ENCODE data around the gene RABEP1. TPM values are rescaled to one million over a fixed set of nuclear protein-coding genes. Genes with fewer than 3 reads are reported as not detected.

The RABEP1 gene
- total RNA-seq, 1 donor from 2014 or later = 33.4 TPM

DNA sequence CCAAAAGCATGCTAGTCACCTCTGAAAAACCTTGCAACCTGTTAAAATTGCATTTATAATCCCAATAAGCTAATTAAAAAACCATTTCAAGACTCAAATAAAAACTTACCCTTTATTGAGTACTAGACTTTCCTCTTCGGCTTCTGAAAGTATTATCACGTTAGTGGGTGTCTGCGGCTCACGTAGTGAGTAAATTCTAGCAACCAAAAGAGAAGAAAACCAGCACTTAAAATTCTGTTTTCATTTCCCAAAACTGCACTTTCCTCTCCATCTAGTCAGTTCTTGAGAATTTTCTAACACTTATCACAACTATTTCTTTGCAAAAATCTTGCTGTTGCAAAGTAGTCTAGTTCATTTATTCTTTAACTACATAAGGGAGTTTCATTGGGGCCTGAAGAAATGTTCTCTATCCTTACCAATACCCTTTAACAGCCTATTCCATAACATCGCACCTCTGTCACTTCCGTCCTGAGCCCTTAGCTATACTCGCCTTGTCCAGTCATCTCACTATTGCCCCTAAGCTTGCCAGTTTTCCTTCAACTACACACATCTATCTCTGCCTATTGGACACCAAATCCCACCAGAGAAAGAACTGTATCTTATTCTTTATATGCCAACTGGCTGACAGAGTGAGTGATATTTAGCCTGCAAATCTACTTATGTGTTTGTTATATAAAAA is 128.6 kb downstream of the RABEP1 start:
- Histone ChIP-seq H3K9me3 (no peaks in the 10 kb centered on the region), H3K4me3 (no peak overlapping the region), H3K4me1 (peaks cover 15% of the 10 kb centered on the region), H3K36me3 (peaks cover 0 to 75% of the 10 kb centered on the region in 2 donors), H3K27me3 (no peaks in the 10 kb centered on the region), H3K27ac (no peak overlapping the region)
- no peak for TF ChIP-seq POLR2AphosphoS5 (IDR thresholded peaks at IDR 0.05; ENCODE audit: insufficient read depth in 1 of 2, low read depth in 1 of 2)
- no peak for TF ChIP-seq CTCF (IDR thresholded peaks at IDR 0.05)
- TF ChIP-seq POLR2A (IDR thresholded peaks at IDR 0.05) = no peak
- intact Hi-C loops (cut with DNase I) = no loop called here
- no peak for DNase-seq (ENCODE audit: extremely low spot score in 2 of 2)

GRCh38 chr17:5413682-5414081 is 131.6 kb downstream of the RABEP1 start:
- no peak for DNase-seq (ENCODE audit: extremely low spot score in 2 of 2)
- Histone ChIP-seq H3K27me3 (no peaks in the 10 kb centered on the region), H3K27ac (peak overlapping the region; percentile 40), H3K4me1 (peaks cover 37% of the 10 kb centered on the region), H3K9me3 (no peaks in the 10 kb centered on the region), H3K36me3 (peaks cover 0 to 49% of the 10 kb centered on the region in 2 donors), H3K4me3 (no peak overlapping the region)
- TF ChIP-seq POLR2A (IDR thresholded peaks at IDR 0.05) = no peak
- TF ChIP-seq POLR2AphosphoS5 (IDR thresholded peaks at IDR 0.05; ENCODE audit: insufficient read depth in 1 of 2, low read depth in 1 of 2) = peak; percentile 7 to 78
- intact Hi-C loops (cut with DNase I) = no loop called here

GRCh38 chr17:5416901-5417300 is 134.8 kb downstream of the RABEP1 start:
- H3K4me1 ChIP-seq = peaks cover 51% of the 10 kb centered on the region

DNA sequence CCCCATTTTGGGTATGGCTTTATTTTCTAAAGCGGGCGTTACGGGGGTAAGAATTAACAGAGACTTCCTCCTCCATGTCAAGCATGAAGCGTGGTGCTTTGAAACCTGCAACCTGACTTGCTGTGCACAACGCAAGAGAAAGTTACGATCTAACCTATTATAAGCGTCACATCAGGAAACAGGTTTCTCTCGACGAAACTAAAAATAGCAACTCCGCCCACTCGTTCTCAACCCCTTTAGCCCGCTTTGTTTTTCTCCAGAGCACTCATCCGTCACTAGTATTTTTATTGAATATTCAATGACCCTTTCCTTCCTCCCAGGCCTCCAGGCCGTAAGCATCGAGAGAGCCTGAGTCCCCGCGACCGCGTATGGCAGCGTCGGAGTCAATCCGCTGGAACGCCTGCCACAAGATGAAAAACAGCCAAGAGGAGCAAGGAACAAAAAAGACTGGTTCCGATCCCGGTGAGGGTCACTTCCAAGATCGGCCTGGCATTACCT is 136.8 kb downstream of the RABEP1 start:
- Histone ChIP-seq H3K4me3 (peak overlapping the region; percentile 66 to 86), H3K27ac (peak overlapping the region; percentile 87), H3K36me3 (peaks cover 0 to 28% of the 10 kb centered on the region in 2 donors), H3K27me3 (no peaks in the 10 kb centered on the region), H3K4me1 (peaks cover 44% of the 10 kb centered on the region), H3K9me3 (no peaks in the 10 kb centered on the region)
- TF ChIP-seq POLR2AphosphoS5 (IDR thresholded peaks at IDR 0.05; ENCODE audit: insufficient read depth in 1 of 2, low read depth in 1 of 2) (peak in 1 of 2 donors; percentile 11), POLR2A (IDR thresholded peaks at IDR 0.05) (no peak), CTCF (IDR thresholded peaks at IDR 0.05) (no peak)
- no peak for DNase-seq (ENCODE audit: extremely low spot score in 2 of 2)
- intact Hi-C loops (cut with DNase I) = no loop called here

More at GRCh38 chr17:5416901-5417300, 134.8 kb downstream of the RABEP1 start:
- peaks cover 0 to 21% of the 10 kb centered on the region in 2 donors for H3K36me3 ChIP-seq
- TF ChIP-seq POLR2A (IDR thresholded peaks at IDR 0.05) (no peak), POLR2AphosphoS5 (IDR thresholded peaks at IDR 0.05; ENCODE audit: insufficient read depth in 1 of 2, low read depth in 1 of 2) (peak in 1 of 2 donors; percentile 22)
- no peak overlapping the region for H3K27ac ChIP-seq
- intact Hi-C loops (cut with DNase I) = no loop called here
- no peak for DNase-seq (ENCODE audit: extremely low spot score in 2 of 2)
- no peaks in the 10 kb centered on the region for H3K9me3 ChIP-seq
- H3K27me3 ChIP-seq = no peaks in the 10 kb centered on the region
- H3K4me3 ChIP-seq = no peak overlapping the region

DNA sequence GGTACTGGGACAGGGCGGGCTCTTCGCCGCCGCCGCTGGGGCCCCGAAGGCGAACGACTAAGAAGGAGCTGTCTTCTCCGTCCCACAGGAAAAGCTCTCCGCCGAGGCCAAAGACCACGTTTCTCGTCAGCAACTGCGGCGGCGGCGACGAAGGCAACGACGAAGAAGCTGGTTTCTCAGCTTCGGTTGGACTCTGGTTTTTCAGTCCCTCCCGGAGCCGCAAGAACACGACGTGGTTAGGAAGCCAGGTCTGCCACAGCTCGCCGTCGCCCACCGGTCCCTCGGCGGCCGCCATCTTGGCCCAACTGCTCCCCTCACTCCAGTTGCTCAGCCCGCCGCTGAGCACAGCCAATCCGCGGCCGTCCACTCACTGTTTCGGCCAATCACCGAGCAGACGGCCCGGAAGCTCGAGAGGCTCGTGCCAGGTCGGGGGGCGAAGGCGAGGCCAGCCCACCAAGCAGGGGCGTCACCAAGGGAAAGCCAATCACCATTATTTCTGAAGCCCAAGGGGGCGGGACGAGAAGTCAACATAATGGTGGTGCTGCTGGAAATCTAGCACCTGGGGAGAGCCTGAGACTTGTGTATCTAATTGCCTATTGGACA is 137.4 kb downstream of the RABEP1 start, which contains the start of gene NUP88:
Gene NUP88 (minus strand): TSS at position 307 of the 603 bp plus-strand sequence. CDS start 12 bp downstream, at position 295.
- intact Hi-C loops (cut with DNase I) = no loop called here
- DNase-seq (ENCODE audit: extremely low spot score in 2 of 2) = peak in 1 of 2 donors; percentile 97
- peak; percentile 89 to 93 for TF ChIP-seq POLR2AphosphoS5 (IDR thresholded peaks at IDR 0.05; ENCODE audit: insufficient read depth in 1 of 2, low read depth in 1 of 2)
- TF ChIP-seq POLR2A (IDR thresholded peaks at IDR 0.05) = peak in 1 of 2 donors; percentile 83
- TF ChIP-seq CTCF (IDR thresholded peaks at IDR 0.05) = no peak
- H3K27ac ChIP-seq = peak within 1 kb of the TSS; percentile 87
- H3K4me1 ChIP-seq = peaks cover 39% of the 10 kb centered on the region
- H3K27me3 ChIP-seq = no peaks in the 10 kb centered on the region
- H3K4me3 ChIP-seq = peak within 1 kb of the TSS; percentile 66 to 86
- no peaks in the 10 kb centered on the region for H3K9me3 ChIP-seq
- H3K36me3 ChIP-seq = peaks cover 0 to 25% of the 10 kb centered on the region in 2 donors
